ENCODE results near the gene ARAP1.

DNA sequence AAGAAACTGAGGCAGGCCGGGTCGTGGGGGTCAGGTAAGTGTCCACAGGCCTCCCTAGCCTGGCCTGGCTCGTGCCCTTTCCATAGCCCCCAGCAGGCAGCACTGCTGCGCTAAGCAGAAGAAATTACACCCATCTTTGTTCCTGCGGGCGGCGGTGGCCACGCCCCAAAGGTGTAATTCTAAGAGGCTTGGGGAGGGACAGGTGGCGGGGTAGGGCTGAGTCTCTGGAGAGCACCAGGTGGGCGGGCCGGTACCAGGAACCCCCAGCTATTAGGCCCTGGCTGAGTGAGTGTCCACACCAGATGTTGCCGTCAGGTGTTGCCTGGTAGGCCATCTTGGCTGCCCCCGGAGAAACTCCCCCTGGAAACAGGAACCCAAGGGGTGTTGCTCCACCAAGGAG lies 12.3 kb upstream of the ARAP1 start:
- TF ChIP-seq SUZ12 (IDR thresholded peaks at IDR 0.05; ENCODE audit: extremely low read depth, insufficient read depth, insufficient read length), result no peak
- no peak for TF ChIP-seq ZNF274 (IDR thresholded peaks at IDR 0.05; ENCODE audit: low read depth, low read length)
- TF ChIP-seq YY1 (IDR thresholded peaks at IDR 0.05; ENCODE audit: insufficient read depth, insufficient read length), result no peak
